ENCODE data around the gene NUMB. TPM values are rescaled to one million over a fixed set of nuclear protein-coding genes. Genes with fewer than 3 reads are reported as not detected.

NUMB gene
- total and polyA plus RNA-seq, 2 donors (not counting 3 experiments of a cell fraction or from before 2014, with no cell fraction given) = 128 to 164 TPM

Small RNA genes within 50 kb of the gene (small RNA-seq; reads per million reads assigned to genes)
- gene RNU6-419P (ENCODE audit: insufficient read depth, insufficient read length, low read depth, low replicate concordance) = not detected

Other genes with a start within 250 kb of the NUMB start
- 3.1 and 6.4 TPM in 2 replicates for gene PAPLN, start 221.0 kb downstream of the NUMB start, total RNA-seq
- 5.5 and 6.0 TPM in 2 replicates for gene PAPLN, start 221.0 kb downstream of the NUMB start, polyA plus RNA-seq
- 15.6 and 17.7 TPM in 2 replicates for gene RIOX1, start 32.4 kb upstream of the NUMB start, total RNA-seq
- gene RIOX1, start 32.4 kb upstream of the NUMB start, polyA plus RNA-seq = 12.7 and 14.6 TPM in 2 replicates
- 2.0 and 21.4 TPM in 2 replicates for gene ACOT1, start 78.6 kb upstream of the NUMB start, total RNA-seq
- 15.5 and 16.0 TPM in 2 replicates for gene ACOT1, start 78.6 kb upstream of the NUMB start, polyA plus RNA-seq
- gene HEATR4, start 100.4 kb upstream of the NUMB start, total RNA-seq = not detected in 2 replicates
- not detected in 2 replicates for gene HEATR4, start 100.4 kb upstream of the NUMB start, polyA plus RNA-seq
- 9.5 and 28.8 TPM in 2 replicates for gene ACOT2, start 110.7 kb upstream of the NUMB start, total RNA-seq
- 31.5 and 34.6 TPM in 2 replicates for gene ACOT2, start 110.7 kb upstream of the NUMB start, polyA plus RNA-seq
- gene ACOT4, start 133.3 kb upstream of the NUMB start, total RNA-seq = 0.53 and 0.69 TPM in 2 replicates
- 0.46 and 0.75 TPM in 2 replicates for gene ACOT4, start 133.3 kb upstream of the NUMB start, polyA plus RNA-seq
- gene ACOT6, start 154.0 kb upstream of the NUMB start, total RNA-seq = not detected in 2 replicates
- gene ACOT6, start 154.0 kb upstream of the NUMB start, polyA plus RNA-seq = not detected in 2 replicates
- gene DNAL1, start 186.4 kb upstream of the NUMB start, total RNA-seq = 14.1 and 15.3 TPM in 2 replicates
- gene DNAL1, start 186.4 kb upstream of the NUMB start, polyA plus RNA-seq = 2.1 and 2.4 TPM in 2 replicates

Data from endothelial cell of umbilical vein (primary cell).